ENCODE measurements around the gene COL13A1. TPM values are rescaled to one million over a fixed set of nuclear protein-coding genes. Genes with fewer than 3 reads are reported as not detected.

The COL13A1 gene
- total and polyA plus RNA-seq, 2 of the 8 experiments (the other 6 are each of a cell fraction or from before 2014, with no cell fraction given): 2.6 to 5.2 TPM

- TF ChIP-seq SIN3A (conservative IDR thresholded peaks at IDR 0.05 in 1 of 2, IDR thresholded peaks at IDR 0.05 in 1 of 2; ENCODE audit: low read depth in 1 of 2, low read length in 2 of 2) (peak in 1 of 2 experiments; percentile 17; a peak in 1 of 4 replicates), RAD21 (IDR thresholded peaks at IDR 0.05 in 1 of 2, conservative IDR thresholded peaks at IDR 0.05 in 1 of 2; ENCODE audit: low read depth in 2 of 2, low read length in 2 of 2) (no peak), E2F6 (IDR thresholded peaks at IDR 0.05) (peak; percentile 77), RBBP5 (IDR thresholded peaks at IDR 0.05; ENCODE audit: borderline replicate concordance, low read depth, low read length) (peak; percentile 73; the same call in 1 of the 2 replicates), BRCA1 (IDR thresholded peaks at IDR 0.05; ENCODE audit: low read depth, low read length) (no peak), KDM4A (IDR thresholded peaks at IDR 0.05; ENCODE audit: low read depth, low read length, severe bottlenecking) (peak; percentile 85), BCL11A (IDR thresholded peaks at IDR 0.05; ENCODE audit: low read depth in 2 of 2, low read length in 2 of 2) (no peak), EZH2 (IDR thresholded peaks at IDR 0.05; ENCODE audit: low read depth, low read length, severe bottlenecking) (peak; percentile 24), SIRT6 (IDR thresholded peaks at IDR 0.05; ENCODE audit: low read length) (no peak), BACH1 (IDR thresholded peaks at IDR 0.05; ENCODE audit: low read length) (peak; percentile 54; the same call in 1 of the 2 replicates), TCF12 (IDR thresholded peaks at IDR 0.05; ENCODE audit: low read depth, low read length) (no peak), USF2 (IDR thresholded peaks at IDR 0.05; ENCODE audit: low read length) (no peak), TAF7 (optimal IDR thresholded peaks at IDR 0.05; ENCODE audit: borderline replicate concordance, low read depth, low read length) (no peak), POLR2A (IDR thresholded peaks at IDR 0.05; ENCODE audit: control extremely low read depth in 1 of 2, low read depth in 2 of 2, low read length in 2 of 2) (no peak), SRF (IDR thresholded peaks at IDR 0.05; ENCODE audit: low read depth, low read length) (no peak)
Observed at GRCh38 chr10:69801434-69802315, at the start of gene COL13A1 (continued).

All from H1 (cell line).